Stromal cell of bone marrow (primary cell): Measurements from ENCODE around the gene STUB1.

Experiments
- DNase-seq: peaks from one replicate; pipeline ENCODE4 v3.0.0-alpha.2; 2012; ENCODE audit warnings: low read depth

STUB1 gene

DNA sequence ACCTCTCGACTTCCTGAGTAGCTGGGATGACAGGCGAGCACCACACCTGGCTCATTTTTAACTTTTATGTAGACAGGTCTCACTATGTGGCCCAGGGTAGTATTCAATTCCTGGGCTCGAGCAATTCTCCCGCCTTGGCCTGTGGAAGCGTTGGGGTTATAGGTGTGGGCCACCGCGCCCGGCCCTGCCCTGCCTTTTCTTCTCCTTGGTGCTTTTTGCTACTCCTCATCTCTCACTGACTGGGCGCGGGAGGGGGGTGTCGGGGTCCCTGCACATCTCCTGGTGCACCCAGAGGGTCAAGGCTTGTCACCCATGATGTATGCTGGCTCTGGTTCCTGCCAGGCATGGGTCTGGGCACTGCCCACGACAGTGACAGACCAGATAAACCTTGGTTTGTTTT is 35.7 kb upstream of the STUB1 start:
- DNase-seq: no peak

DNA sequence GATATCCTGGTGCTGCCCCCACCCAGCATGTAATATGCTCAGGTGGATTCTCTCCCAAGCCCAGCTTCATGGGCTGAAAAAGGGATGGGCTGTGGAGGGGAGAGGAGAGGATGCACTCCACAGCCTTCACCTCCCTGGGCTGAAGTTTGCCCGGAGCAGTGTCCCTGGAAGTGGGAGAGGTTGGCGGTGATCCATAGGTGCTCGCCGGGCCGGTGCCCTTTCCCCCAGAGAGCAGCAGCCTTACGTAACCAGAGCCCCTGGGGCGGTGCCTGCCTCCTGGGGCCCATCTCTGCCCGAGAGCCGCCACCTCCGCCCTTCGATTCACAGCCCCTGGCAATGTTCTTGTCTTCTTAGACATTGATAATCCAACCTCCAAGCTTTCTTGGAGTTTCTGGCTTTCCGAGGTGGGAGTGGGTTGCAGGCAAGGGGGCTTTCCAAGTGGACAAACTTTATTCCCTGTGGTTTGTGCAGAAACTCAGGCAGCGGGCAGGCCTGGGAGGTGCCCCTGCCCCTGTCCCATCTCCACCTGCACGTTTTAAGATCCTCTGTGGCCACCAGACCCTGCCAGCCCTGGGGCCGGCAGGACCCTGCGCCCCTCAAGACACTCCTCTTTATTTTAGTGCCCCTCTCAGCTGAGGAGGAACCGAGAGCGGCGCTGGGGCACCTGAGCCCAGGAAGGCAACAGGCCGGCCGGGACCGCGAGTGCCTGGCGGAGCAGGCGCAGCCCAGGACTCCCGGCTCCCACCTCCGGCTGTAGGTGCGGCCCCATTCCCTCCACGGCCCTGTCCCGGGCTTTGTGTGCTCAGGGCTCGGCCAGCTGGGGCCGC is 34.1 kb upstream of the STUB1 start:
- no peak for DNase-seq

DNA sequence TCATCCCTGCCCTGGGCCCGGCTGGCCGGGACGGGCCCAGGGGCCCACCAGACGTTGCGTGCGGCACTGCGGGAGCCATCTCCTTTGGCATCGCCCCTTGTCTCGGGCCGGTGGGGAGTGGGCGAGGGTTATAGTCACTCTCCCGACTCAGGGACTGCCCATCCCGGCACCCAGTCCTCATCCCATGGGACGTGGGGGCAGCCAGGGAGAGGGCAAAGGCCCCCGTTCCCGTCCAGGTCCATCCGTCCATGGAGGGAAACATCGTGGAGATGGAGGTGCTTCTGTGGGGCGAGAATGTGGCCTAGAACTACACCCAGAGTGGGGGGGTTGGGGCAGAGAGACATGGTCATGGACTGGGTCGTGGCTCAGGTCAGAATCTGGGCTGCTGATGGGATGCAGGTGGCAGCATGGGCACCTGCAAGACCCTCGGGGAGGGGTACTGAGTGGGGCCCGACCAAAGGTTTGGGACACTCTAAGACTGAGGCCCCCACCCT is 33.5 kb upstream of the STUB1 start:
- no peak for DNase-seq

DNA sequence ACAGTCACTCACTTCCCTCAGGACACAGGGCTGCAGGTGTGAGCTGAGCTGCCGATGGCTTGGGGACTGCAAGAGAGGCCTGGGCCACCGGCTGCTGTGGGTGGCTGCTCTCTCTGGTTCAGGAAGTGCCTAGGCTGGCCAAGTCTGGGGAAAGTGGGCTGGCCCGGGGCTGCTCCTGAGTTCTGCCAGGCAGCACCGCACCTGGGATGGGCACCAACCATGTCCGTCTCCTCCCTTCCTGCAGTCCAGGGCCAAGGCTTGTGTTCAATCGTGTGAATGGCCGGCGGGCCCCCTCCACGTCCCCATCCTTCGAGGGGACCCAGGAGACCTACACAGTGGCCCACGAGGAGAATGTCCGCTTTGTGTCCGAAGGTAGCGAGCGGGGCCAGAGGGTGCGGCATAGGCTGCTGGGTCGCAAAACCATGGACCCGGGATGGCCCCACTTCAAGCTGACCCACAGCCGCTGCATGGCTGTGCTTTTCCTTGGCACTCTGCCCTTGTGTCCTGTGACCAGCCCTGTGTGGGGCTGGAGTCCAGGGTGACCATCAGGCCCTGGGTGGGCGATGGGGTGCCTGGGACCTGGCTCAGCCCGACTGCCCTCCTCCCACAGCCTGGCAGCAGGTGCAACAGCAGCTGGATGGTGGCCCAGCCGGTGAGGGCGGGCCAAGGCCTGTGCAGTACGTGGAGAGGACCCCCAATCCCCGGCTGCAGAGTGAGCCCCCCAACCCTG is 32.9 kb upstream of the STUB1 start:
- no peak for DNase-seq

DNA sequence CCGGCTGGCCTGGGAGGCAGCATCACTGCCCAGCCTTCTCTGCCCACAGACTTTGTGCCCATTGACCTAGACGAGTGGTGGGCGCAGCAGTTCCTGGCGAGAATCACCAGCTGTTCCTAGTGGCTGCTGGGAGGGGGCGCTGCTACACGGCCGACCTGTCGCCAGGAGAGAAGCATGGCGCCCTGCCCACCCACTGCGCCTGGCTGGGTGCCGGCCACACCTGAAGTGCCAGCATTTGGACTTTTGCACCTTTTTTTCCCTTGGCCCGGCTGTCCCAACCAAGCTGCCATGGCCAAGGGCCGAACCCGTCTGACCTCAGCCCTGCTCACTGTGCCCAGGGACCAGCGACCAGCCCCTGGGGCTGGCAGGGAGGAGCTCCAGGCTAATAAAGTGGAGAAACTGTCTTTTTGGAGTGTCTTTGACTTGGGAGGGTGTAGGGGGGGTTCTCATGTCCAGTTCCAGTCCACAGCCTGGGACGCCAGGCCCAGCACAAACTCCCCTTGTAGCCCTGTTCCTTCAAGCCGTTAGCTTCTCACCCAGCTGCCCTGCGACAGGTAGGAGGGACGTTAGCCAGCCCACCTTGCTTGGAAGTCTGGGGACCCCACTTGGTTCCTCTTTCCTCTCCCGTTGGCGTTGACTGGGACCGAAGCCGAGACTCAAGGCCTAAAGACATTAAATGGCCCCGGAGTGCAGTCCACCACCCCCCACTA is 32.0 kb upstream of the STUB1 start:
- DNase-seq: no peak

DNA sequence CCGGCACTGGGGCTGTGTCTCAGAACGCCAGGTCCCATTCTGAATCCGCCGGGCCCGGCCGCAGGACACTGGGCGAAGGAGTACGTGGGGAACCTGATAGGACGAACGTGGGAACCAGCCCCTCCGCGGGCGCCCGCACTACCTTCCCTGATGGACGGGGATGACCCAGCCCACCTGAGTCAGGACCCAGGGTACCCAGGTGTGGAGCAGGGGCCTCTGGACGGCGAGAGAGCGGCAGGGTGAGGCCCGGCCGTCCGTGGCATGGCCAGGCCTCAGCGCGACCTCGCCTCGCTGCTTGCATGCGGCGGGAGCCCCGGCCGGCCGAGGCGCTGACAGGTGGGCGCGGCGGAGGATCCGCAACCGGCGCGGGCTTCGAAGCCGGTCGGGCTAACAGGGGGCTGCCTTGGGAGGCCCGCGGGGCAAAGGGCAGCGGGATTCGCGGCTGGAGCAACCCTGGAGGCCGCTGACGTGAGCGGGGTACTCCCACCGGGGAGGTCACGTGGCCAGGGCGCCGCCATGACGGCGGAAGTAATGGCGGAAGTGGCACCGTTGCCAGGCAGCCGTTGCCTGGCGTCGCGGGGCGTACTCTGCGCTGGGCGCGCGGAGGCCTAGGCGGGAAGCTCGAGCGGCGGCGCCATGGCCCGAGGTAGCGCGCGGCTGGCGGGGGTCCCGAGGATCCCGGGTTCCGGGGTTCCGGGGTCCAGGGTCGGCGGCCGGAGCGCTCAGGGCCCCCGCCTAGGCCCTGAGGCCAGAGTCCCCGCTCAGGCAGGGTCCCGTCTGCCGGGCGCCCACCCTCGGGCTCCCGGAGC is 31.2 kb upstream of the STUB1 start, which contains the start of gene WDR90:
Gene WDR90, plus strand, starts transcription at position 585 of the 809 bp plus-strand sequence. Its CDS starts 52 bp downstream, at position 637.
- peak; percentile 83 for DNase-seq

DNA sequence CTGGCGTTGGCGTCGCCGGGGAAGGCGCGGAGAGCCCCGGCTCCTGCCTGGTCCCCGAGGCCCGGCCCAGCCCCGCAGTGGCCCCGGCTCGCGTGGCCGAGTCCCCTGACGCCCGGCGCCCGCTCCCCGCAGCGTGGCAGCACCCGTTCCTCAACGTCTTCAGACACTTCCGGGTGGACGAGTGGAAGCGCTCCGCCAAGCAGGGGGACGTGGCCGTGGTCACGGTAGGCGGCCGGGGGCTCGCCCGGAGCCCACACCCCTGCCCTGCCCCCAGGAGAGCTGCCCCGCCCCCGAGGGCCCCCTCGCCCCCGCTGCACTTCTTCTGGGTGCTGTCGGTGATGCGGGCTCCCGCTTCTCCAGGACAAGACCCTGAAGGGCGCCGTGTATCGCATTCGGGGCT is 30.6 kb upstream of the STUB1 start:
- DNase-seq: no peak

DNA sequence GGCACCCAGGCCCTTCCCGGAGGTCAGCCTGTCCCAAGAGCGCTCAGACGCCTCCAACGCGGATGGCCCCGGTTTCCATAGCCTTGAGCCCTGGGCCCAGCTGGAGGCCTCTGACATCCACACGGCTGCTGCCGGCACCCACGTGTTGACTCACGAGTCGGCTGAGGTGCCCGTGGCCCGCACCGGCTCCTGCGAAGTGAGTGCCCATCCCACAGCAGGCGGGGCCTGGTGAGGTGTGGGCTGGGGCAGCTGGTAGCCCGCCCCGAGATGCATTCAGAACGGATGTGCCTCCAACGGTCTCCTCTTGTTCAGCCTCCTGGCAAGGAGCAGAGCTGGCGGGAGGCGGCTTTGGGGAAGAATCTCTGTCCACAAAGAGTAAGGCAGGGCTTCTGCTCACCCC is 28.4 kb upstream of the STUB1 start:
- DNase-seq: no peak

DNA sequence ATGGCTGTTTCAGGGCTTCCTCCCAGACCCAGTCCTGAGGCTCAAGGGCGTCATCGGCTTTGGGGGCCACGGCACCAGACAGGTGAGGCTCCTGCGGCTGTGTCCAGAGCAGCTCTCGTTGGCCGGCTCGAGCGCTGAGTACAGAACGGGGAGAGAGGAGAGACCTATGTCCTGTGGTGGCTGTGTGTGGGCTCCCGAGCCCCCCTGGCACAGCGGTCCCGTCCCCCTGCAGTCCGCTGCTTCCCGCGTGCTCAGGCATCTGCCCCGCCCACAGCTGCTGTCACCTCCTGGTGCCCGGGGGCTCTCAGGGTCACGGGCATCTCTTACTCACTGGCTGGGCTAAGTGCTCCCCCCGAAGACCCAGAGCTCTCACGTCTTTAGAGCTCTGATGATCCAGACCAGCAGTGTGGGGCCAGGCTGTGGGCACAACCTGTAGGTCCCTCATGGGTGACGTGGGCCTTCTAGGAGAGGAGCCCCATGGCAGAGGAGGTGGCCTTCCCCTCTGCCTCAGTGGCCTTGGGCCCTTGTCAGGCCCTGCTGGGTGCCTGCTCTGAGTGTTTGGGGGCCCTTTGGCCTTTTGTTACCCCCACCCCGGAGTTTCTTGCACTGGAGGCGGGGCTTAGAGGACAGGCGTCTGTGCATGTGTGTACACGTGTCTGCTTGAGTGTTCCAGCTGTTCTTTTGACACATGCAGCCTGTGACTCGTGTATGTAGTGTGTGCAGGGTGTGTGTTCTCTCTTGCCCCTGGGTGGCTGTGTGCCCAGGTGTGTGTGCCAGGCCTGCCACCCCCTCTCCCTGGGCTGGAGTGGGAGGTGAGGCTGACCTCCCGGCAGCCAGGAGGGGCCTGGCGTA is 27.5 kb upstream of the STUB1 start:
- no peak for DNase-seq

DNA sequence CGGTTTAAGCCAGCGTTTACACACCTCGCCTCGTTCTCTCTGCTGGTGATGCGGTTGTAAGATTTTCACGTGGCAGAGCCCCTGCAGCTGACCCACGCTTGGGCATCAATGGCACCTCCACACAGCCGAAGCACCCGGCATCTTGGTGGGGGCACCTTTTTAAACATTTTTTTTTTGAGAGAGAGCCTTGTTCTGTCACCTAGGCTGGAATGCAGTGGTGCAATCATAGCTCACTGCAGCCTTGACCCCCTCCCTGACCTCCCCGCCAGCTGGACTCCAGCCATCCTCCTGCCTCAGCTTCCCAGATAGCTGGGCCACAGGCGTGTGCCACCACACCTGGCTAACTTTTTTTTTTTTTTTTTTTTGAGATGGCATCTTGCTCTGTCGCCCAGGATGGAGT is 26.2 kb upstream of the STUB1 start:
- no peak for DNase-seq

DNA sequence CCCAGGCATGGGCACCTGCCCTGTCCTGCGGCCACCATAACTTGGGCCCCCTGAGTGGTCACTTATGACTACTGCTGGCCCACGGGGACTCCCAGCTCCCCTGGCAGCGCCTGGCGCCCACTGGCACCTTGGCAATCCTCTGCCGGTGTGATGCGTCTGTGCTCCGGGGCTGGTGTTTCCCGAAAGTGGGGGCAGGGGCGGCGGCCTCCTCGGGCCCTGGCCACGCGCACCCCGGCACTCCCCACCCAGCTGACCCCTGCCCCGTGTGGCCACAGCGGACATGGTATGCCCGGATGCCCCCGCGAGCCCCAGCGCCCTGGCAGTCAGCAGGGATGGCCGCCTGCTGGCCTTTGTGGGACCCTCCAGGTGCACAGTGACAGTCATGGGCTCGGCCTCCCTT is 22.7 kb upstream of the STUB1 start:
- DNase-seq: no peak

DNA sequence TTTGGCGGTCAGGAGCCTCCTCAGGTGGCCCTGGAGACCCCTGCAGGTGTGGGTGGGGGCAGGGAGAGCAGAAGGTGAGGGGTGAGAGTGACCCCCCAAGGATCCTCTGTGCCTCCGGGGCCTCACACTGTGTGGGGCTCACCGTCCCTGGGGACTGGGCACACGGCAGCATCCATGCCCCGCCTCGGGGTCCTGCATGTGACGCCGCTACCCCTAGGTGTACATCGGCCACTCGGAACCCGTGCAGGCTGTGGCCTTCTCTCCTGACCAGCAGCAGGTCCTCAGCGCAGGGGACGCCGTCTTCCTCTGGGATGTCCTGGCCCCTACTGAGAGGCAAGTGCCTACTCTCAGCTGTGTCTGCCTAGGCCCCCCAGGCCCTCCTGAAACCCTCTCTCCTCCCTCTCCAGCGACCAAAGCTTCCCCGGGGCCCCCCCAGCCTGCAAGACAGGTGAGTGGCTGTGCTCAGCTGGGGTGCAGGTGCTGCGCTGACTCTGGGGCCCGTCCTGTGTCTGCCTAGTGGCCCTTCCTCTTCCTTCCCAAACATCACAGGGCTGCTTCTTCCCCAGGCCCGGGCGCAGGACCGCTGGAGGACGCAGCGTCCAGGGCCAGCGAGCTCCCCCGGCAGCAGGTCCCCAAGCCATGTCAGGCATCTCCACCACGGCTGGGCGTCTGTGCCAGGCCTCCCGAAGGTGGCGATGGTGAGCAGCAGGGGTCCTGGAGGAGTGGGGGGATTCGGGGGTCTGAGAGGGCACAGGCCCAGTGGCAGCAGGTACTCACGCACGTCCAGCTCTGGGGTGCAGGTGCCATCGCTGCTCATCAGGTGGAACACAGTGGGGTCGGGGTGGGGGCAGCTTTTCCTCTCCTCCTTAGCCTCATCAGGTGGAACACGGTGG is 21.3 kb upstream of the STUB1 start:
- no peak for DNase-seq

DNA sequence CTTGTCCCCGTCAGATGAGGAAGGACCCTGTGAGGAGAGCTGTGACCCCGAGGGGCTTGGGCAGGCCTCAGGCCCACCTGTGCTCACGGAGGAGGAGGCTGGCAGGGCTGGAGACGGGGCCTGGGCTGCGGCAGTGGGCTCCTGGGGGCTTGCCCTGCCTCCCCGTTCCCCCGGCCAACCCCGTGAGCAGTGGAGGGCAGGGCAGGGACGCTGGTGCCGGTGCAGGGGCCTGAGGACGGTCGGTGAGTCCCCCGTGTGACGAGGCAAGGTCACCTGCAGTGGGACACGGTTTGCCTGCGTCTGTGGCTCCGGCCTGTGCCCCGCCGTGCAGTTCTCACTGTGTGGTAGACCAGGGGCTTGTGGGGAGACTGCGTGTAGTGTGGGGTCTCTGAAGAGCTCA is 20.6 kb upstream of the STUB1 start:
- DNase-seq: no peak

DNA sequence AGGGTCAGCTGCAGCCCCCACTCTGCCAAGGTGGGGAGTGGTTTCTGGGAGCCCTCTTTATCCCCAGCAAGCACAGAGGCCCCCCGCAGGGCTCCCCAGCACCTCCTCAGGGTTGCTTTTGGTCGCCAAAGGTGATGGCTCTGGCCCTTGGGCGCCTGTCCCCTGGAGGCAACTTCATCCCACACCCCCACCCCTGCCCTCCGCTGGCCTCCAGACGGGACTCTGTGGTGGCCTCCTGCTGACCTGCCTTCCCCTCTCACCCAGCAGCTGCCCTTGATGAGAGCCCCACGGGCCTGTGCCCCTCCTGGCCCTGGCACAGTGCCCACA is 20.1 kb upstream of the STUB1 start:
- no peak for DNase-seq

DNA sequence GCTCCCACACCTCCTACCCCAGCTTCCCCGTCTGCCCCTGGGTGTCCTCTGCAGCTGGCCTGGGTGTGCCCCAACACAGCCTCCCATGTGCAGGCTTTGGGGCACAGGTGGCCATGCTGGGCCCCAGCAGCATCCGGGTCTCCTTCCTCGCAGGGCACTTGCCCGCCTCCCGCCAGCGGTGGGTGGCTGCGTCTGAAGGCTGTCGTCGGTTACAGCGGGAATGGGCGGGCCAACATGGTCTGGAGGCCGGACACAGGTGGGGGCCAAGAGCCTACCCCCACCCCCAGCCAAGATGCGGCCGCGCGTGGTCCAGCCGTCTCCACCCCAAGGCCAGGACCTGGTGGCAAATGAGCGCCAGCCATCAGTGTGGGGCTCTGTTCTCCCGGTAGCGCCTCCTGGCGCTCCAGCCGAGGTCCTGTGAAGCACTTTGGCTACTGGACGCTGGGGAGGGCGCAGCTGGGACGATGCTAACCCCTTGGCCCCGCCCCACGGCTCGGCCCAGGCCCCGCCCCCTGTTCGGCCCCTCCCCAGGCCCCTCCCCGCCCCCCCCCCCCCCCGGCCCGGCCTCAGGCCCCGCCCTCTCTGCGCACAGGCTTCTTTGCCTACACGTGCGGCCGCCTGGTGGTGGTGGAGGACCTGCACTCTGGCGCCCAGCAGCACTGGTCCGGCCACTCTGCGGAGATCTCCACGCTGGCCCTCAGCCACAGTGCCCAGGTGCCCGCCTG is 19.6 kb upstream of the STUB1 start:
- peak; percentile 57 for DNase-seq

DNA sequence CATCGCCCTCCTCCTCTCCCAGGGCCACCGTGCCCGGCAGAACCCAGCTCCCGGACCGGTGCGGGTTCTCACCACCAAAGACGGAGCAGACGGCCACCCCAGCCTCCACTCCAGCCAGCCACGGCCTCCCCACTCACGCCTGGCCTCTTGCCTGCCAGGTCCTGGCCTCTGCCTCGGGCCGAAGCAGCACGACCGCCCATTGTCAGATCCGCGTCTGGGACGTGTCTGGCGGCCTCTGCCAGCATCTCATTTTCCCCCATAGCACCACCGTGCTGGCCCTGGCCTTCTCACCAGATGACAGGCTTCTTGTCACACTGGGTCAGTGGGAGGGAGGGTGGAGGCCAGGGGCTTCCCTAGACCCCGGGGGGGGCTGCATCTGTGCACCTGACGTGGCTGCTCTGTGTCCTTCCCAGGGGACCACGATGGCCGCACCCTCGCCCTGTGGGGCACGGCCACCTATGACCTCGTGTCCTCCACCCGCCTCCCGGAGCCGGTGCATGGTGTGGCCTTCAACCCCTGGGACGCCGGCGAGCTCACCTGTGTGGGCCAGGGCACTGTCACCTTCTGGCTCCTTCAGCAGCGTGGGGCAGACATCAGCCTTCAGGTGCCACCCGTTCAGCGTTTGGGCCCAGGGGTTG is 18.9 kb upstream of the STUB1 start:
- DNase-seq: no peak

DNA sequence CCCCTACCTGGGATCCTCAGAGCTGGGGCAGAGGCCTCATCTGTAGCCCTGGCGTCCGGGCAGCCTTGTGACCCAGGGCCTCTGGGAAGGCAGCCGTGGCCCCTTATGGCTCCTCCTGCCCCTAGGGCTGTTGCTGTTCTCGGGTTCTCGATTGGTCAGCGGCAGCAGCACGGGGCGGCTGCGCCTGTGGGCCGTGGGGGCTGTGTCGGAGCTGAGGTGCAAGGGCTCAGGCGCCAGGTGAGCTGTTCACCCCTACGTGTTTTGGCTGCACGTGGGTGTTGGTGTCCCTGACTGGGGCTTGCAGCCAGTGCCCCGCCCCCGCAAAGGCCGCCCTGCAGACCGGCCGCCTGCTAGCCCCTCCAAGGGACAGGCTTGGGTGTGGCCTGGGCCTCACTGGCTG is 18.1 kb upstream of the STUB1 start:
- DNase-seq: no peak

DNA sequence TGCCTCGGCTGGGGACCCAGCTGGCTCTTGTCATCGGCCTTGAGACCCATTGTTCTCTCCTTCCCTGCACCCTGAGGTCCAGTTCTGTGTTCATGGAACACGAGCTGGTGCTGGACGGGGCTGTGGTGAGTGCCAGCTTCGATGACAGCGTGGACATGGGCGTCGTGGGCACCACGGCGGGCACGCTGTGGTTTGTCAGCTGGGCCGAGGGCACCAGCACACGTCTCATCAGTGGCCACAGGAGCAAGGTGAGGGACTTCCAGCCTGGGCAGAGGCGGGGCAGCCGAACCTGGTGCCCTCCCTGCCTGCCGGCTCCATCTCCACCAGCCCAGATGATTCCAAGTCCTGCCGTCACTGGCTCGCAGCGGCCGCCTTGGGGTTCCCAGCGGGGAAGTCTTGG is 17.6 kb upstream of the STUB1 start:
- DNase-seq: no peak

DNA sequence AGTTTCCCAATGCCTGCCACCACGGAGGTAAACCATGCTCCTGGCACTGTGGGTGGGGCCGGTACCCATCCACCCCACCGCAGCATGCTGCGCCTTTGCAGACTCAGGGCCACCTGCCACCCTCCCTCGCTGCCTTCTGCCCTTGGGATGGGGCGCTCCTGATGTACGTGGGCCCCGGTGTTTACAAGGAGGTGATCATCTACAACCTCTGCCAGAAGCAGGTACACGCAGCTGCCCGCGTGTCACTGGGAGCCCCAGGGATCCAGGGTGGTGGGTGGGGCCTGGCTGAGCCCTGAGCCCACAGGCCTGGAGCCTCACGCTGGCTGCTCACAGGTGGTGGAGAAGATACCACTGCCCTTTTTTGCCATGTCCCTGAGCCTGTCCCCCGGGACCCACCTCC is 13.6 kb upstream of the STUB1 start:
- DNase-seq: no peak
